AML-193 (cell line): ENCODE data around the gene PLEKHG4B.
"Not testable (repeated sequence)": the region's sequence is repeated elsewhere in the genome, so short reads cannot be mapped to it uniquely, and the experiment has no call there.

Source experiments
- DNase-seq, 2 experiments: peaks; one replicate each; lab custom pipeline; 2025; lab: John Stamatoyannopoulos, UW

PLEKHG4B gene

GRCh38 chr5:190366-191035, 98.5 kb downstream of the PLEKHG4B start:
- no peak for DNase-seq

- DNase-seq, result no peak
These were observed 99.3 kb downstream of the PLEKHG4B start, which contains the start of gene LRRC14B for GRCh38 chr5:191036-191948. TSS of gene LRRC14B (plus strand) at chr5:191495. CDS start at chr5:191539, 44 bp downstream.

DNA sequence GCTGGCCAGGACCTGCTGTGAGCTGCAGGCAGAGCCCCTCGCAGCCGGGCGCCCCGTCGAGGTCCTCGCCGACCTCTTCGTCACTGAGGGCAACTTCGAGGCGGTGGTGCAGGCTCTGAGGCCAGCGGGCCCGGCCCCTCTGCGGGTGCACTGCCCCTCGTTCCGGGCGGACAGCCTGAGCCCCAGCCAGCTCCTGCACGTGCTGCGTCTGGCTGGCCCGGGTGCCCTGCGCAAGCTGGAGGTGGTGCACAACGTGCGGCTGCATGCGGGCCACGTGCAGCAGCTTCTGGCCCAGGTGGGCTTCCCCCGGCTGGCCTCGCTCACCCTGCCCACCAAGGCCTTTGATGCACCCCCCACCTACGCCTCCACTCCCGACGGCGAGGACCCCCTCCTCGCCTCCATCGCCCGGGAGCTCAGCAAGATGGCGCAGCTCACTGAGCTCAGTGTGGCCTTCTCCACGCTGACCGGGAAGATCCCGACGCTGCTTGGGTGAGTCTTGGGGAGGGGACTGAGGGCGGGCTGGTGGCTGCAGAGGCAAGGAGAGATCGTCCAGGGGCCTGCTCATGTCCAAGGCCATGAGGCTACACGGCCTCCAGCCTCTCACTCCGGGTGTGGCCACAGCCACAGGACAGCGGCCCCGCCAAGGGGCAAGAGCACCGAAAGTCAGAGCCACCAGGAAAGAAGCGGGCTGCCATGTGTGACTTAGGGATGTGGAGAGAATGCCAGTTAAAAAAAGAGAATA, 100.2 kb downstream of the PLEKHG4B start:
- DNase-seq, result no peak

GRCh38 chr5:192691-192969, 100.7 kb downstream of the PLEKHG4B start:
- DNase-seq, result no peak

DNA sequence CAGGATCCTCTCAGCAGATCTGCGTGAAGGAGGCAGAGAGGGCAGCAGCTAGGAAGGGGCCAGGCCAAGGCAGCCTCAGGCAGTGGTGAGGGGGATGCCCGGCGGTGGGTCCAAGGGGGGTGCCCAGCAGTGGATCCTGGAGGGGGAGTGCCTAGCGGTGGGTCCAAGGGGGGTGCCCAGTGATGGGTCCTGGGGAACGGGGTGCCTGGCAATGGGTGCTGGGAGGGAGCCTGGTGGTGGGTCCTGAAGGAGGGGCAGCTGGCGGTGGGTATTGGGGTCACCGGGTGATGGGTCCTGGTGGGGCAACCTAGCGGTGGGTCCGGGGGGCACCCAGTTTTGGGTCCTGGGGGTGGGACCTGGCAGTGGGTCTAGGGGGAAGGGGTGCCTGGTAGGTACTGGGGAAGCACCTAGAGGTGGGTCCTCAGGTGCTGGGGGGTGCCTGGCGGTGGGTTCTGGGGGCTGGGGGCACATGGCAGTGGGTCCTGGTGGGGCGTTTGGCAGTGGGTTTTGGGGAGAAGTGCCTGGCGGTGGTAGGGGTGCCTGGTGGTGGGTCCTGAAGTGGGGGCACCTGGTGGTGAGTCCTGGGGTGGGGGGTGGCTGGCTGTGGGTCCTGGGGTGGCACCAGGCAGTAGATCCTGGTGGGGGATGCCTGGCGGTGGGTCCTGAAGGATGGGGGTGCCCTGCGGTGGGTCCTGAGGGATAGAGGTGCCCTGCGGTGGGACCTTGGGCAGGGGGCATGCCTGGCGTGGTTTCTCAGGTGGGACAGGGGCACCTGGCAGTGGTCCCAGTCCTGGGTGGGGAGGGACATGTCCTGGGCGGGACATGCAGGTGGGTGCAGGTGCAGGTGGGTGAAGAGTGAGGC, 101.2 kb downstream of the PLEKHG4B start:
- no peak for DNase-seq

DNA sequence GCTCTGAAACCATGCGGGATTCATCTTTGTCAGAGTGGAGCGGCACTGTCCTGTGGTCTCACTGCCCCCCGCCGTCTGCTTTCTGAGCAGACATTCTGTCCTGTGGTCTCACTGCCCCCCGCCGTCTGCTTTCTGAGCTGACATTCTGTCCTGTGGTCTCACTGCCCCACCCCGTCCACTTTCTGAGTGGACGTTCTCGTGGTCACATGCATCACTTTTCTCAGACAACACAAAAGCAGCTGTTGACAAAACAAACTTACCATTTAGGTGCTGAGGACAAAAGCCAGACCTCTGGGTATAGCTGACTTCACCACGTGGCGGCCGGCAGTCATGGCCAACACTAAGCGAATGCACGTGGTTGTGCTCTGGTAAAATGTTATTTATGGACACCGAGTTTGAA, 102.1 kb downstream of the PLEKHG4B start:
- no peak for DNase-seq

DNA sequence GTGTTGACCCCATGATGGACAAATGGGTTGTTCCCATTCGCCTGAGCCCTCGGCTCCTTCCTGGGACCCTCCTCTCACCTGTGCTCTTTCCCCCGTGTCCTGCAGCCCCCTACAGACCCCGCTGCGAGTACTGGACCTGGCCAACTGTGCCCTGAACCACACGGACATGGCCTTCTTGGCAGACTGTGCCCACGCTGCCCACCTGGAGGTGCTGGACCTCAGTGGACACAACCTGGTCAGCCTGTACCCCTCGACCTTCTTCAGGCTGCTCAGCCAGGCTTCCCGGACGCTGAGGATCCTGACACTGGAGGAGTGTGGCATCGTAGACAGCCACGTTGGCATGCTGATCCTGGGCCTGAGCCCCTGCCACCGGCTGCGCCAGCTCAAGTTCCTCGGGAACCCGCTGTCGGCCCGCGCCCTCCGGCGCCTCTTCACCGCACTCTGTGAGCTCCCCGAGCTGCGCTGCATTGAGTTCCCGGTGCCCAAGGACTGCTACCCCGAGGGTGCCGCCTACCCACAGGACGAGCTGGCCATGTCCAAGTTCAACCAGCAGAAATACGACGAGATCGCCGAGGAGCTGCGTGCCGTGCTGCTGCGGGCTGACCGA, 102.7 kb downstream of the PLEKHG4B start:
- DNase-seq, result no peak

- no peak for DNase-seq
These were observed 103.6 kb downstream of the PLEKHG4B start for GRCh38 chr5:195401-196160.

DNA sequence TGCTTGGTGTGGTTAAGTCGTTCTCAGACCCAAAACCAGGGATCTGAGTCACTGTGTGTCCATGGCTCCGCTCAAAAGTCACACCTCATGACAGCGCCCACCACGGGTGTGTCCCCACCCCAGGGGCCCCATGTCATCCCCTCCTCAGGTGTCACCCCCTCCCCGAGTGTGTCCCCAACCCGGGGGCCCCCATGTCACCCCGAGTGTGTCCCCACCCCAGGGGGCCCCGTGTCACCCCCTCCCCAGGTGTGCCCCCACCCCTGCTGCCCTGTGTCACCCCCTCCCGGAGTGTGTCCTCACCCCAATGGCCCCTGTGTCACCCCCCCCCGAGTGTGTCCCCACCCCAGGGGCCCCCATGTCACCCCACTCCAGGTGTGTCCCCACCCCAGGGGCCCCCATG, 104.4 kb downstream of the PLEKHG4B start:
- no peak for DNase-seq

DNA sequence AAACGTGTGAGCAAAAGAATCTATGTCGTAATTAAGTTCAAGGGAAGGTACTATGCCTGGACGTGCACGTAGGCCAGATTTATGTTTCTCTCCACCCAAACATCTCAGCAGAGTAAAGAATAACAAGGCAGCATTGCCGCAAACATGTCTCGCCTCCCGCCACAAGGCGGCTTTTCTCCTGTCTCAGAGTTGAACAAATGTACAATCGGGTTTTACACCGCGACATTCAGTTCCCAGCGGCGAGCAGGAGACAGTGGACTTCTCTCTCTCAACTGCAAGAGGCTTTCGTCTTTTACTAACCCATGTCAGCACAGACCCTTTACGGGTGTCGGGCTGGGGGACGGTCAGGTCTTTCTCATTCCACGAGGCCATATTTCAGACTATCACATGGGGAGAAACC, 105.1 kb downstream of the PLEKHG4B start:
- not testable (repeated sequence) for DNase-seq

- no peak for DNase-seq
These were observed 106.0 kb downstream of the PLEKHG4B start for GRCh38 chr5:197892-198489.

- DNase-seq, result no peak
These were observed 106.7 kb downstream of the PLEKHG4B start for GRCh38 chr5:198516-199196.

- DNase-seq, result no peak
These were observed 107.4 kb downstream of the PLEKHG4B start for GRCh38 chr5:199197-199949.

DNA sequence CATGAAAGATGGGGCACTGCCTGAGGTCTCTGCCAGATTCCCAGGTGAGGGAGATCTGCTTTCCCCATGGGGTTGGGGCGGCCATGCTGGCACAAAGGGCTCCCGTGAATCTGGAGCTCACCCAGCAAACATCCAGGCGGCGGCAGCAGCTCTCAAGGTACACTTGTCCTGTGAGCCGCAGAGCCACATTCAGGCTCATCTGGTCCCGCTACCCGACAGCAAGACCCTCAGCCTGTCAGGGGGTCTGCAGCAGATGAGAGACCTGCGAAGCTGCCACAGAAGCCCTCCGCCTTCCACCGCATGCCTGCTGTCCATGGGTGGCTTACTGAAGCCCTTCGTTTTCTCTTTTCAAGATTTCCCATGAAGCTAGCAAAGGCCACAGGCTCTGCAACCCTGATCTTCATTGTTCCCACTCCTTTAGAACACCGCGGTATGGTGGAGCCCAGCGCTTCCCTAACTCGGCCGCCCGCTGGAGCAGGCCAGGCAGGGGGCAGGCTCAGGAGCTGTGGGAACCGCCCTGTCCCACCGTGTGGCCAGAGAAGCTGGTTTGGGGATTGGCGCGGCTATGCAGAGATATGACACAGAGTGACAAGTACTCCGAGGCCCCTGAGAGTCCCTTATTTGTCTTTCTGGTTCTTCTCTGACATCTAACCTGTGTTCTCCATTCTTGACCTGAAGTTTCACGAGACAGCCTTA, 108.1 kb downstream of the PLEKHG4B start:
- no peak for DNase-seq

- DNase-seq, result no peak
These were observed 109.0 kb downstream of the PLEKHG4B start for GRCh38 chr5:200985-201384.

DNA sequence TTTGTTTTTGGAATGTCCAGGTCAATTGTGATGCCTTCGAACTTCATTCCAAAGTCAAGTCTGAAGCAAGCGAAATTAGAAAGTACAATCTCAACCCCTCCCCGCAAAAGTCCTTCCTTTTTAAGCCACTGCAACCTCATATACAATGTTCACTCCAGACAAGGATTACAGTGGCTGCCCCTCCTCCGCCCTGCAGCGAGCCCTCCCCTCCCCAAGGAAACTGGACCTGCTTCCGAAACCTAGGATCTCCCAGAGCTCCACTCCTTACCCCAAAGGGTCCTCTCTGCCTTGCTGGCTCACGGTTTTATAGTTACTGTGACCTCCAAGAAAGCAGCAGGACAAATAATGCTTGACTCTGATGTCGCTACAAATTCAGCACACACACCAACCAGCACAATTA, 109.7 kb downstream of the PLEKHG4B start:
- no peak for DNase-seq

- DNase-seq, result no peak
These were observed 111.4 kb downstream of the PLEKHG4B start for GRCh38 chr5:203246-203930.

GRCh38 chr5:204001-204400, 112.0 kb downstream of the PLEKHG4B start:
- no peak for DNase-seq
